Vagina (tissue), 2 donors: ENCODE data around the gene TLE3.

Experiments
- CTCF ChIP-seq, 3 experiments: fragments of 450-650 bp in 2 of 3; fragments of 200-600 bp in 1 of 3; sonication (generic) in 1 of 3; IDR thresholded peaks; one replicate each; pipeline ENCODE4 v1.5.1; 2017 to 2019; ENCODE audit warnings: antibody characterized with exemption in 3 of 3, mild to moderate bottlenecking in 2 of 3, moderate library complexity in 2 of 3
- POLR2A ChIP-seq, 2 donors: fragments of 450-650 bp; IDR thresholded peaks; one replicate each; pipeline ENCODE4 v1.6.1; 2017; ENCODE audit warnings: antibody characterized with exemption in 2 of 2, mild to moderate bottlenecking in 2 of 2, moderate library complexity in 2 of 2

GRCh38 chr15:70142072-70142321 is 44.3 kb upstream of the TLE3 start:
- TF ChIP-seq POLR2A (IDR thresholded peaks at IDR 0.05) = no peak
- no peak for TF ChIP-seq CTCF (IDR thresholded peaks at IDR 0.05)
